OCI-LY7 (cell line): ENCODE results near the gene SEPTIN6. TPM values are rescaled to one million over a fixed set of nuclear protein-coding genes. Genes with fewer than 3 reads are reported as not detected.

ENCODE experiments used
- BruUV-seq: library from RNA; stranded (reverse); fragments of 400-500 nt; replicated peaks from 2 replicates; lab custom pipeline; 2021; lab: Mats Ljungman, UMichigan
- CTCF ChIA-PET: fragments of 300-600 bp; sonication (Branson Sonifier 250); formaldehyde crosslinking; loops from one replicate; lab custom pipeline; 2022; ENCODE audit warnings: antibody characterized with exemption; ENCODE audit not compliant: unreplicated experiment; lab: Charles Lee
- POLR2A ChIA-PET: fragments of 300-600 bp; sonication (Branson Sonifier 250); formaldehyde crosslinking; loops from one replicate; lab custom pipeline; 2022; ENCODE audit warnings: antibody characterized with exemption; lab: Charles Lee
- DNase-seq: peaks from one replicate; pipeline ENCODE4 v3.0.0-alpha.2; 2015; ENCODE audit warnings: low spot score
- H2AFZ ChIP-seq: fragments of 200-600 bp; sonication (generic), shearing (Covaris generic); 2 replicates; pipeline ENCODE4 v1.6.1; 2014; ENCODE audit warnings: mild to moderate bottlenecking, antibody characterized with exemption, low read length, moderate library complexity
- H3K27ac ChIP-seq: fragments of 200-600 bp; sonication (generic); 2 replicates; pipeline ENCODE4 v1.5.1; 2014; ENCODE audit warnings: mixed run types, low read depth, mild to moderate bottlenecking, moderate library complexity, low read length, inconsistent platforms; ENCODE audit not compliant: poor library complexity, severe bottlenecking
- H3K36me3 ChIP-seq: fragments of 200-600 bp; sonication (generic); 2 replicates; pipeline ENCODE4 v1.6.1; 2014; ENCODE audit warnings: mild to moderate bottlenecking, antibody characterized with exemption, low read length, moderate library complexity, mixed read lengths; ENCODE audit not compliant: insufficient read depth
- H3K4me1 ChIP-seq: fragments of 200-600 bp; sonication (generic); 2 replicates; pipeline ENCODE4 v1.5.1; 2014; ENCODE audit warnings: mild to moderate bottlenecking, low read length; ENCODE audit not compliant: insufficient read depth, poor library complexity, severe bottlenecking
- H3K4me2 ChIP-seq: fragments of 200-600 bp; sonication (generic); 2 replicates; pipeline ENCODE4 v1.6.1; 2014; ENCODE audit warnings: mild to moderate bottlenecking, low read length
- H3K4me3 ChIP-seq: fragments of 200-600 bp; sonication (generic); 2 replicates; pipeline ENCODE4 v1.5.1; 2014; ENCODE audit warnings: mild to moderate bottlenecking, low read depth, low read length; ENCODE audit not compliant: poor library complexity, severe bottlenecking
- H3K79me2 ChIP-seq: fragments of 200-600 bp; sonication (generic); 2 replicates; pipeline ENCODE4 v1.6.1; 2016; ENCODE audit warnings: low read depth, mild to moderate bottlenecking, low read length, moderate library complexity, mixed read lengths; ENCODE audit not compliant: insufficient read depth
- H3K9me2 ChIP-seq: fragments of 200-600 bp; sonication (generic); 2 replicates; pipeline ENCODE4 v1.6.1; 2016; ENCODE audit warnings: mild to moderate bottlenecking, low read length, mixed read lengths; ENCODE audit not compliant: insufficient read depth
- H3K9me3 ChIP-seq: fragments of 200-600 bp; sonication (generic); 2 replicates; pipeline ENCODE4 v1.6.1; 2014; ENCODE audit warnings: mild to moderate bottlenecking, mixed run types, low read length, mixed read lengths
- H4K20me1 ChIP-seq: fragments of 200-600 bp; sonication (generic); 2 replicates; pipeline ENCODE4 v1.6.1; 2014; ENCODE audit warnings: mild to moderate bottlenecking, antibody characterized with exemption, low read length, moderate library complexity, mixed read lengths; ENCODE audit not compliant: insufficient read depth
- EZH2phosphoT487 ChIP-seq: fragments of 200-600 bp; sonication (generic); IDR thresholded peaks from 2 replicates; pipeline ENCODE4 v1.6.1; 2018; ENCODE audit warnings: low read depth, borderline replicate concordance, mild to moderate bottlenecking, mixed run types, antibody characterized with exemption, low read length, moderate library complexity, mixed read lengths
- intact Hi-C: fragments of 100-400 bp; cut with micrococcal nuclease; formaldehyde crosslinking; loops from one replicate; pipeline ENCODE4 v1.10.0; 2022; ENCODE audit not compliant: unreplicated experiment
- total RNA-seq, 2 experiments: library from RNA; depleted of rRNA in 1 of 2; stranded (reverse); fragments of >200 nt in 1 of 2; shearing (Covaris generic) in 1 of 2; gene quantifications; 2 replicates each; pipeline ENCODE4 v1.2.3, GENCODE V29; 2014 to 2022
- TF ChIP-seq, protein P1 (sequence below): fragments of 200-600 bp; sonication (generic); conservative IDR thresholded peaks from 2 replicates; pipeline ENCODE4 v1.5.1; 2014; ENCODE audit warnings: mild to moderate bottlenecking, antibody characterized with exemption, low read length, moderate library complexity, mixed read lengths

The SEPTIN6 gene
- total RNA-seq, 2 experiments from 2014 or later: 145 to 216 TPM

- no TSS peak for BruUV-seq
- POLR2A ChIA-PET: interaction anchor here (0.6 to 0.9 kb wide), 2 partner anchors 8 to 1376 kb away, joined by 3 to 5 read pairs; no protein-coding TSS in a partner anchor
- intact Hi-C loops: no loop called here
Measured at GRCh38 chrX:119709630-119710029, 16.7 kb upstream of the SEPTIN6 start.

DNA sequence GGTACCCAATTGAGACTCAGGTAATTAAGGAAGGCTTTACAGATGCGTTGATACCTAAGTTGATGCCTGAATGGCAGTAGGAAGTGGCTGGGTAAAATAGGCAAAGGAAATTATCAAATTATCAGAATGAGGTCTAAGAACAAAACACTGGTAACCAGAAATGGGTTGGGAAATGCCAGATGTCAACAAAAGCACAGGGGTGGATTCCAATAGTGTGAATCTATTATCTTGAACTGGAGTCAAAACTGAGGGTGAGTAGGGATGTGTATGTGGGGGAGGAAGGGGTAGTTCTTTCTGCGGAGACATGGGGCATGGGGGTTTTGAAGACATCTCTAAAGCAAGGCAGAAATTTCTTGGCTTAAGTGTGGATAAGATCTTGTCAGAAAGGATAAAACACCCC is 16.0 kb upstream of the SEPTIN6 start:
- Histone ChIP-seq H3K36me3 (no peaks in the 10 kb centered on the region), H3K4me2 (no peak overlapping the region), H3K79me2 (no peaks in the 10 kb centered on the region), H4K20me1 (no peaks in the 10 kb centered on the region), H3K4me1 (peaks cover 9% of the 10 kb centered on the region), H3K9me3 (no peaks in the 10 kb centered on the region), H3K9me2 (no peaks in the 10 kb centered on the region), H3K27ac (no peak overlapping the region), H2AFZ (no peak overlapping the region), H3K4me3 (no peak overlapping the region)
- CTCF ChIA-PET: no interaction called here
- POLR2A ChIA-PET: interaction anchor here (0.6 to 0.9 kb wide), 3 partner anchors 9 to 1377 kb away, joined by 3 to 5 read pairs (median 4); no protein-coding TSS in a partner anchor
- no peak for DNase-seq
- intact Hi-C loops: no loop called here
- BruUV-seq: no TSS peak
- TF ChIP-seq EZH2phosphoT487: no peak
- TF ChIP-seq, protein P1, sequence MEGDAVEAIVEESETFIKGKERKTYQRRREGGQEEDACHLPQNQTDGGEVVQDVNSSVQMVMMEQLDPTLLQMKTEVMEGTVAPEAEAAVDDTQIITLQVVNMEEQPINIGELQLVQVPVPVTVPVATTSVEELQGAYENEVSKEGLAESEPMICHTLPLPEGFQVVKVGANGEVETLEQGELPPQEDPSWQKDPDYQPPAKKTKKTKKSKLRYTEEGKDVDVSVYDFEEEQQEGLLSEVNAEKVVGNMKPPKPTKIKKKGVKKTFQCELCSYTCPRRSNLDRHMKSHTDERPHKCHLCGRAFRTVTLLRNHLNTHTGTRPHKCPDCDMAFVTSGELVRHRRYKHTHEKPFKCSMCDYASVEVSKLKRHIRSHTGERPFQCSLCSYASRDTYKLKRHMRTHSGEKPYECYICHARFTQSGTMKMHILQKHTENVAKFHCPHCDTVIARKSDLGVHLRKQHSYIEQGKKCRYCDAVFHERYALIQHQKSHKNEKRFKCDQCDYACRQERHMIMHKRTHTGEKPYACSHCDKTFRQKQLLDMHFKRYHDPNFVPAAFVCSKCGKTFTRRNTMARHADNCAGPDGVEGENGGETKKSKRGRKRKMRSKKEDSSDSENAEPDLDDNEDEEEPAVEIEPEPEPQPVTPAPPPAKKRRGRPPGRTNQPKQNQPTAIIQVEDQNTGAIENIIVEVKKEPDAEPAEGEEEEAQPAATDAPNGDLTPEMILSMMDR: no peak

More at GRCh38 chrX:119709630-119710029, 16.7 kb upstream of the SEPTIN6 start:
- H3K36me3 ChIP-seq: no peaks in the 10 kb centered on the region
- CTCF ChIA-PET: no interaction called here
- no peak overlapping the region for H3K27ac ChIP-seq
- H3K4me3 ChIP-seq: no peak overlapping the region
- no peak overlapping the region for H3K4me2 ChIP-seq
- TF ChIP-seq, protein P1: no peak
- no peak for TF ChIP-seq EZH2phosphoT487
- H3K9me3 ChIP-seq: no peaks in the 10 kb centered on the region
- peaks cover 9% of the 10 kb centered on the region for H3K4me1 ChIP-seq
- H2AFZ ChIP-seq: no peak overlapping the region
- DNase-seq: no peak
- no peaks in the 10 kb centered on the region for H4K20me1 ChIP-seq
- no peaks in the 10 kb centered on the region for H3K79me2 ChIP-seq
- no peaks in the 10 kb centered on the region for H3K9me2 ChIP-seq

GRCh38 chrX:119706616-119707015 is 13.6 kb upstream of the SEPTIN6 start:
- intact Hi-C loops: no loop called here
- no TSS peak for BruUV-seq
- no peaks in the 10 kb centered on the region for H3K79me2 ChIP-seq
- DNase-seq: no peak
- H4K20me1 ChIP-seq: no peaks in the 10 kb centered on the region
- CTCF ChIA-PET: no interaction called here
- H3K4me3 ChIP-seq: no peak overlapping the region
- POLR2A ChIA-PET: no interaction called here
- H3K36me3 ChIP-seq: no peaks in the 10 kb centered on the region
- TF ChIP-seq, protein P1: no peak
- no peak for TF ChIP-seq EZH2phosphoT487
- no peaks in the 10 kb centered on the region for H3K9me2 ChIP-seq
- H3K4me1 ChIP-seq: peaks cover 6% of the 10 kb centered on the region
- H2AFZ ChIP-seq: no peak overlapping the region
- no peak overlapping the region for H3K4me2 ChIP-seq
- H3K27ac ChIP-seq: no peak overlapping the region
- H3K9me3 ChIP-seq: no peaks in the 10 kb centered on the region
